Tibial nerve (tissue), 4 donors: ENCODE data around the gene CFP. TPM values are rescaled to one million over a fixed set of nuclear protein-coding genes. Genes with fewer than 3 reads are reported as not detected.

Experiments used
- DNase-seq, 2 donors: peaks; one replicate each; pipeline ENCODE4 v3.0.0-alpha.2; 2019; ENCODE audit warnings: low spot score in 2 of 2
- H3K27ac ChIP-seq, 4 donors: fragments of 200-600 bp; sonication (generic) in 3 of 4; one replicate each; pipeline ENCODE4 v1.5.1; 2017 to 2019; ENCODE audit warnings: mild to moderate bottlenecking in 1 of 4
- H3K27me3 ChIP-seq, 2 donors: fragments of 200-600 bp; sonication (generic) in 1 of 2; one replicate each; pipeline versions ENCODE4 v1.5.1 to v1.6.0; 2017 to 2019
- H3K36me3 ChIP-seq, 3 donors: fragments of 200-600 bp; sonication (generic); one replicate each; pipeline ENCODE4 v1.5.1; 2018 to 2019
- H3K4me1 ChIP-seq, 4 donors: fragments of 200-600 bp; sonication (generic) in 3 of 4; one replicate each; pipeline ENCODE4 v1.5.1; 2017 to 2019
- H3K4me3 ChIP-seq, 4 donors: fragments of 200-600 bp; sonication (generic) in 3 of 4; one replicate each; pipeline ENCODE4 v1.5.1; 2017 to 2019; ENCODE audit warnings: mild to moderate bottlenecking in 1 of 4, moderate library complexity in 1 of 4
- H3K9me3 ChIP-seq, 4 donors: fragments of 200-600 bp; sonication (generic) in 3 of 4; one replicate each; pipeline ENCODE4 v1.5.1; 2017 to 2019
- EP300 ChIP-seq, 2 donors: sonication (generic); formaldehyde crosslinking; IDR thresholded peaks; one replicate each; pipeline ENCODE4 v1.6.1; 2017; ENCODE audit warnings: antibody characterized with exemption in 2 of 2, mild to moderate bottlenecking in 1 of 2
- POLR2A ChIP-seq, 2 donors: fragments of 450-650 bp; IDR thresholded peaks; one replicate each; pipeline ENCODE4 v1.6.1; 2017; ENCODE audit warnings: antibody characterized with exemption in 2 of 2, mild to moderate bottlenecking in 2 of 2, moderate library complexity in 2 of 2
- WGBS, 2 donors: methylation state at CpG; one replicate each; pipeline ENCODE4 v1.1.5; 2018; 5-methylcytosine and 5-hydroxymethylcytosine counted together
- total RNA-seq, 4 donors: library from RNA; depleted of rRNA; stranded (reverse); fragments of >200 nt; gene quantifications; one replicate each; pipeline ENCODE4 v1.1.0, GENCODE V29; 2016
- TF ChIP-seq, protein P1 (sequence below), 5 experiments: fragments of 200-600 bp in 3 of 5; fragments of 450-650 bp in 2 of 5; sonication (generic) in 3 of 5; IDR thresholded peaks; one replicate each; pipeline ENCODE4 v1.5.1; 2016 to 2019; ENCODE audit warnings: antibody characterized with exemption in 5 of 5, mild to moderate bottlenecking in 3 of 5, moderate library complexity in 2 of 5

CFP gene
- total RNA-seq, 4 donors from 2014 or later = 2.2 to 15.6 (median 12.1) TPM

GRCh38 chrX:47596256-47596655, 33.5 kb downstream of the CFP start:
- H3K4me1 ChIP-seq = no peaks in the 10 kb centered on the region
- no peak for DNase-seq
- TF ChIP-seq POLR2A (IDR thresholded peaks at IDR 0.05) = no peak
- no peak for TF ChIP-seq EP300 (IDR thresholded peaks at IDR 0.05)
- TF ChIP-seq, protein P1, sequence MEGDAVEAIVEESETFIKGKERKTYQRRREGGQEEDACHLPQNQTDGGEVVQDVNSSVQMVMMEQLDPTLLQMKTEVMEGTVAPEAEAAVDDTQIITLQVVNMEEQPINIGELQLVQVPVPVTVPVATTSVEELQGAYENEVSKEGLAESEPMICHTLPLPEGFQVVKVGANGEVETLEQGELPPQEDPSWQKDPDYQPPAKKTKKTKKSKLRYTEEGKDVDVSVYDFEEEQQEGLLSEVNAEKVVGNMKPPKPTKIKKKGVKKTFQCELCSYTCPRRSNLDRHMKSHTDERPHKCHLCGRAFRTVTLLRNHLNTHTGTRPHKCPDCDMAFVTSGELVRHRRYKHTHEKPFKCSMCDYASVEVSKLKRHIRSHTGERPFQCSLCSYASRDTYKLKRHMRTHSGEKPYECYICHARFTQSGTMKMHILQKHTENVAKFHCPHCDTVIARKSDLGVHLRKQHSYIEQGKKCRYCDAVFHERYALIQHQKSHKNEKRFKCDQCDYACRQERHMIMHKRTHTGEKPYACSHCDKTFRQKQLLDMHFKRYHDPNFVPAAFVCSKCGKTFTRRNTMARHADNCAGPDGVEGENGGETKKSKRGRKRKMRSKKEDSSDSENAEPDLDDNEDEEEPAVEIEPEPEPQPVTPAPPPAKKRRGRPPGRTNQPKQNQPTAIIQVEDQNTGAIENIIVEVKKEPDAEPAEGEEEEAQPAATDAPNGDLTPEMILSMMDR (IDR thresholded peaks at IDR 0.05) = no peak
- H3K36me3 ChIP-seq = no peaks in the 10 kb centered on the region
- H3K27ac ChIP-seq = peak overlapping the region in 2 of 4 donors; percentile 59 to 66
- H3K9me3 ChIP-seq = peaks cover 0 to 21% (median 6%) of the 10 kb centered on the region in 4 donors
- no peak overlapping the region for H3K4me3 ChIP-seq
- no peaks in the 10 kb centered on the region for H3K27me3 ChIP-seq
- 51 to 79% methylated on average over 2 of the region's 2 CpGs for WGBS, 2 donors

DNA sequence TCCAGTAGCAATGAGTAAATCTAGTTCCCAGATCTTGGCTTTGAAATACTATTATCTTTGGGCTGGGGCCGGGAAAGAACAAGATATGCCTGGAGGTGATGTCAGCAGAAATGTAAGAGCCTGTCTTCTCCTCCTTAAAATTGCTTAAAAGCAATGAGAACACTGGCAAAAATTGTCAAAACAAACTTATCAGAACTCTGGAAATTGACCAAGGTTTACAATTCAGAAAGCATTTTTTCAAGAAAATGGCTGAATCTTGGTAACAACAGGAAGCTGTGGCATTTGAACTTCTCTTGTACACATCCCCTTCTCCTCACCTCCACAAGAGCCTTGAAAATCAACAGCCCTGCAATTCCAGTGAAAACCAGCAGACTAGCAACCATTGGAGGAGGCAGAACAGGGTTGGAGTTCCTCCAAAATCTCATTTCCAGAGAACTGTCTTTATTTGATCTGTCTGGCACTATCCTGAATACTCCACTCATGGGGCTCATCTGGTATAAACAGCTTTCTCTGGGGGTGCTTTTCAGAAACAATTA, 33.9 kb downstream of the CFP start:
- H3K27me3 ChIP-seq = no peaks in the 10 kb centered on the region
- no peaks in the 10 kb centered on the region for H3K36me3 ChIP-seq
- no peak for TF ChIP-seq POLR2A (IDR thresholded peaks at IDR 0.05)
- TF ChIP-seq, protein P1 (IDR thresholded peaks at IDR 0.05) = no peak
- no peak for TF ChIP-seq EP300 (IDR thresholded peaks at IDR 0.05)
- no peak overlapping the region for H3K4me3 ChIP-seq
- H3K9me3 ChIP-seq = peaks cover 0 to 21% (median 6%) of the 10 kb centered on the region in 4 donors
- no peaks in the 10 kb centered on the region for H3K4me1 ChIP-seq
- DNase-seq = no peak
- WGBS, 2 donors = 59 to 63% methylated on average over 1 of the region's 1 CpG
- peak overlapping the region in 2 of 4 donors; percentile 59 to 66 for H3K27ac ChIP-seq

DNA sequence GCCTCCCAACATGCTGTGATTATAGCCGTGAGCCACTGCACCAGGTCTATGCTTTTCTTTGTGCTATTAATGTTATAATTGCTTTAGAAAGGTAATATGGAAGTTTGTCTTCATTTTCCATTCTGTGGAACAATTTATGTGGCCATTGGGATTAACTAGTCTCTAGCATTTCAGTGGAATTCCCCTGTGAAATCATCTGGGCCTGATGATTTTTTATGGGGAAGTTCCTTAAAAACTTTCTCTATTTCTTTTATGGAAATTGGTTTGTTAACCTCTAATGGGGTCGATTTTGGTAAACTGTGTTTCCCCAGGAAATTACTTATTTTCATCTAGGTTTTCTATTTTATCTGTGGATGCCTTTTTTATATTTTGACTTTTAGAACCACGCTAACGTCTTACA, 36.2 kb downstream of the CFP start:
- peaks cover 0 to 13% (median 4%) of the 10 kb centered on the region in 4 donors for H3K9me3 ChIP-seq
- no peaks in the 10 kb centered on the region for H3K27me3 ChIP-seq
- 63 to 87% methylated on average over 4 of the region's 4 CpGs for WGBS, 2 donors
- no peak overlapping the region for H3K27ac ChIP-seq
- no peak for DNase-seq
- H3K36me3 ChIP-seq = no peaks in the 10 kb centered on the region
- H3K4me3 ChIP-seq = no peak overlapping the region
- no peaks in the 10 kb centered on the region for H3K4me1 ChIP-seq
- TF ChIP-seq, protein P1 (IDR thresholded peaks at IDR 0.05) = no peak
- TF ChIP-seq POLR2A (IDR thresholded peaks at IDR 0.05) = no peak
- no peak for TF ChIP-seq EP300 (IDR thresholded peaks at IDR 0.05)

DNA sequence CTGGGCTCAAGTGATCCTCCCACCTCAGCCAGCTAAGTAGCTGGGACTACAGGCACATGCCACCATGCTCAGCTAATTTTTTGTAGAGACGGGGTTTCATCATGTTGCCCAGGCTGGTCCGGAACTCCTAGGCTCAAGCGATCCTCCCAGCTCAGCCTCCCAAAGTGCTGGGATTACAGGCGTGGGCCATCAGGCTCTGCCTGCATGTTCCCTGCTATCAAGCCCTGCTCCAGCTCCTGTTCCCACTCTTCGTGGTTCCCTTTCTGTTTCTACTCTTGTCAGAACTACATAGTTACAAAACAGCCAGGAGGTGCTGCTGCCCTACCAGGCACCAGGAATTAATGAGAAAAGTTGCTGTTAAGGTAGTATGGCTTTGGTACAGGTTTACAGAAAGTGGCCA, 38.7 kb downstream of the CFP start:
- TF ChIP-seq, protein P1 (IDR thresholded peaks at IDR 0.05) = no peak
- TF ChIP-seq POLR2A (IDR thresholded peaks at IDR 0.05) = no peak
- no peak for TF ChIP-seq EP300 (IDR thresholded peaks at IDR 0.05)
- H3K27ac ChIP-seq = no peak overlapping the region
- no peak overlapping the region for H3K4me3 ChIP-seq
- no peaks in the 10 kb centered on the region for H3K4me1 ChIP-seq
- no peak for DNase-seq
- 80 to 83% methylated on average over 1 to 5 of the region's 5 CpGs for whole genome bisulfite sequencing, 2 donors
- no peaks in the 10 kb centered on the region for H3K27me3 ChIP-seq
- H3K36me3 ChIP-seq = peaks cover 0 to 7% (median 0%) of the 10 kb centered on the region in 3 donors
- no peaks in the 10 kb centered on the region for H3K9me3 ChIP-seq

DNA sequence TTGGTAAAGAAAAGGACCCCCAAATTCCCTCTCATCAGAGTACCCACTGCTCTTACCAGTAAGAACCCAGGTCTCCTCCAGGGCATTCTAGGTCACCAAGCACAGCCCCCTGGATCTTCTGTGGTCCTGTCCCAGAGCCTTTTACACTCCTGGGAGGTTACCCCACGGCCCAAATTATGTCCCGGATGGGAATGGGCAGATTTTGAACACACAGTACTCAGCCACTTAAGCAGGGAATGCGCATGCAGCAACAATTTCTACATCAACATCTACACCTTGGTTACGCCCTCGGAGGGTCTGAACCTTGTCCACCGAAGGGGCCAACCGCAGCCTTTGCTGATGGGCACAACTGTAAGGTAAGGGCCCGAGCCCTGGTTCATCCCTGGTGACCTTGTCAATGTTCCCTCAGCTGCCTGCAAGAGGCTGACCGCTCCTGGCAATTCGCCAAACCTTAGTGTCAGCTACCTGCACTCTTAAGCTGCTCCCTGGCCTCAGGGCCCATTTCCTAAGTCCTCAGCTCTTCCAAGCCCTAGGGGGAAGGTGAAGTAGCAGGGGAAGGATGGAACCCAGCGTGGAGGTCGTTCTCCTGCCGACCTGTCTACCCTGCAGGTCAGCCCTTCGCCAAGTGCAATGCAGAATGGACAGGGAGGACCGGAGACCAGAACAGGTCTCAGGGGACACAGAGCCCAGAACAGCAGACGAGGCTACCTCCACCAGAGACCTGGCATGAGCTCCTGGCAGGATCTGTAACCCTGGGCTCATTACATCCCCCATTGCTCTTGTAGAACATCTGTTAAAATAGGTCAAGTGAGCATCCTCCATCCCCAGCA, 41.6 kb downstream of the CFP start:
- peaks cover 0 to 18% (median 0%) of the 10 kb centered on the region in 3 donors for H3K36me3 ChIP-seq
- H3K9me3 ChIP-seq = no peaks in the 10 kb centered on the region
- no peak for TF ChIP-seq EP300 (IDR thresholded peaks at IDR 0.05)
- no peak for TF ChIP-seq POLR2A (IDR thresholded peaks at IDR 0.05)
- TF ChIP-seq, protein P1 (IDR thresholded peaks at IDR 0.05) = no peak
- no peak overlapping the region for H3K27ac ChIP-seq
- H3K4me3 ChIP-seq = no peak overlapping the region
- 76 to 82% methylated on average over 13 to 14 of the region's 16 CpGs for WGBS, 2 donors
- no peaks in the 10 kb centered on the region for H3K27me3 ChIP-seq
- DNase-seq = no peak
- H3K4me1 ChIP-seq = peaks cover 0 to 26% (median 2%) of the 10 kb centered on the region in 4 donors
